Stomach (tissue), 9 donors: ENCODE results near the gene SPAG9. TPM values are rescaled to one million over a fixed set of nuclear protein-coding genes. Genes with fewer than 3 reads are reported as not detected.

Experiments used
- DNase-seq, 2 donors: peaks; one replicate each; pipeline versions ENCODE4 v3.0.0 to v3.0.0-alpha.2; 2013 to 2019
- H3K27ac ChIP-seq, 5 donors: fragments of 200-600 bp in 4 of 5; sonication (generic) in 4 of 5; one replicate each; pipeline ENCODE4 v1.5.1; 2013 to 2019; ENCODE audit warnings: mild to moderate bottlenecking in 1 of 5, moderate library complexity in 1 of 5
- H3K27me3 ChIP-seq, 3 donors: fragments of 200-600 bp; sonication (generic); one replicate each; pipeline ENCODE4 v1.5.1; 2017 to 2019; ENCODE audit warnings: mixed run types in 1 of 3
- H3K36me3 ChIP-seq, 4 donors: fragments of 200-600 bp; sonication (generic); 1 replicate in 3 of 4; 2 replicates in 1 of 4; pipeline ENCODE4 v1.5.1; 2016 to 2019
- H3K4me1 ChIP-seq, 4 donors: fragments of 200-600 bp; sonication (generic); one replicate each; pipeline ENCODE4 v1.5.1; 2016 to 2019
- H3K4me3 ChIP-seq, 4 donors: fragments of 200-600 bp; sonication (generic) in 3 of 4; one replicate each; pipeline ENCODE4 v1.5.1; 2016 to 2019; ENCODE audit warnings: mild to moderate bottlenecking in 1 of 4
- H3K9me3 ChIP-seq, 4 donors: fragments of 200-600 bp; sonication (generic); one replicate each; pipeline ENCODE4 v1.5.1; 2016 to 2019
- CTCF ChIP-seq, 7 experiments: fragments of 450-650 bp in 4 of 7; fragments of 200-600 bp in 3 of 7; sonication (generic) in 3 of 7; IDR thresholded peaks; one replicate each; pipeline ENCODE4 v1.5.1; 2016 to 2019; ENCODE audit warnings: antibody characterized with exemption in 7 of 7, control low read depth in 2 of 7, mild to moderate bottlenecking in 1 of 7
- EP300 ChIP-seq: sonication (generic); formaldehyde crosslinking; IDR thresholded peaks from one replicate; pipeline ENCODE4 v1.6.1; 2017; ENCODE audit warnings: antibody characterized with exemption
- POLR2A ChIP-seq, 4 donors: fragments of 450-650 bp; IDR thresholded peaks; one replicate each; pipeline ENCODE4 v1.6.1; 2016; ENCODE audit warnings: antibody characterized with exemption in 4 of 4, control low read depth in 2 of 4, mild to moderate bottlenecking in 1 of 4, moderate library complexity in 1 of 4
- POLR2AphosphoS5 ChIP-seq, 3 donors: sonication (generic); formaldehyde crosslinking; IDR thresholded peaks; one replicate each; pipeline ENCODE4 v1.6.1; 2016; ENCODE audit warnings: antibody characterized with exemption in 3 of 3
- whole genome bisulfite sequencing, 5 donors: extraction: QIAGEN DNeasy Blood & Tissue Kit in 3 of 5; methylation state at CpG; one replicate each; pipeline versions ENCODE4 v1.1.5 to v1.1.7; 2013 to 2018; 5-methylcytosine and 5-hydroxymethylcytosine counted together
- intact Hi-C: fragments of 100-400 bp; cut with DNase I; formaldehyde crosslinking; loops from one replicate; pipeline ENCODE4 v1.15.1; 2023; ENCODE audit warnings: low total_unique reads
- polyA plus RNA-seq, 3 donors: library from polyadenylated mRNA; stranded (reverse); fragments of 200-250 nt; gene quantifications; one replicate each; pipeline ENCODE4 v1.2.3, GENCODE V29; 2013
- total RNA-seq, 5 donors: library from RNA; depleted of rRNA; stranded (reverse); fragments of >200 nt; gene quantifications; one replicate each; pipeline versions ENCODE4 v1.1.0 to v1.2.3, GENCODE V29; 2014 to 2016
- donor health status: healthy with polysubstance abuse.
- donor health status: Bipolar disorder and iron deficiency.
- donor health status: healthy.

Gene SPAG9
- total and polyA plus RNA-seq, 8 donors = 10.2 to 209 (median 56.5) TPM

GRCh38 chr17:50924300-50924699, 196.4 kb downstream of the SPAG9 start:
- intact Hi-C loops = no loop called here
- Histone ChIP-seq H3K4me1 (peaks cover 27 to 69% (median 43%) of the 10 kb centered on the region in 4 donors), H3K36me3 (no peaks in the 10 kb centered on the region), H3K27me3 (no peaks in the 10 kb centered on the region), H3K9me3 (no peaks in the 10 kb centered on the region), H3K27ac (peak overlapping the region in 1 of 5 donors; percentile 13), H3K4me3 (no peak overlapping the region)
- no peak for DNase-seq
- TF ChIP-seq EP300 (no peak), POLR2AphosphoS5 (IDR thresholded peaks at IDR 0.05) (no peak), CTCF (IDR thresholded peaks at IDR 0.05) (no peak), POLR2A (IDR thresholded peaks at IDR 0.05) (no peak)
- 92 to 95% (median 94%) methylated on average over 4 of the region's 4 CpGs for WGBS, 5 donors

DNA sequence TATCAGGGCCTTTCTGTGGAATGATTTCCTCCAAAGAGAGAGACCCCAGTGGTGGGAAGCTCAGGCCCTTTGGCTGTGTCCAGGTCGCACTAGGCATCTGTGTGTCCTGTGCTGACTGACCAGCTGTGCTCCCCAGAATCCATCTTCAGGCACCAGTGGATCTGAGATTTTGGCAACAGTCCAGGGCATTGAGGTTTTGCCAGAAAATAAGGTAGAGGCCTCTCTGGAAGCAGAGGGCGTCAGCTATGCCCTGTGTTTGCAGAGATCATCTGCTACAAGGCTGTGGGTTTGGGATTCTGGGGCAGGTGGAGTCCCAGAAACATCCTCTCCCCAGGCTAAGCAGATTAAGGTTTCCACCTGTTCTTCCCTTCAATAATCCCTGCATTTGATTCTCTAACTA, 197.1 kb downstream of the SPAG9 start:
- 38 to 72% (median 52%) methylated on average over 2 of the region's 2 CpGs for WGBS, 5 donors
- no peaks in the 10 kb centered on the region for H3K9me3 ChIP-seq
- peak overlapping the region in 2 of 5 donors; percentile 30 to 97 for H3K27ac ChIP-seq
- H3K4me3 ChIP-seq = no peak overlapping the region
- H3K4me1 ChIP-seq = peaks cover 34 to 71% (median 46%) of the 10 kb centered on the region in 4 donors
- no peak for DNase-seq
- no peaks in the 10 kb centered on the region for H3K36me3 ChIP-seq
- no peaks in the 10 kb centered on the region for H3K27me3 ChIP-seq
- TF ChIP-seq POLR2A (IDR thresholded peaks at IDR 0.05) (no peak), EP300 (no peak), POLR2AphosphoS5 (IDR thresholded peaks at IDR 0.05) (no peak), CTCF (IDR thresholded peaks at IDR 0.05) (no peak)
- intact Hi-C loops = no loop called here

DNA sequence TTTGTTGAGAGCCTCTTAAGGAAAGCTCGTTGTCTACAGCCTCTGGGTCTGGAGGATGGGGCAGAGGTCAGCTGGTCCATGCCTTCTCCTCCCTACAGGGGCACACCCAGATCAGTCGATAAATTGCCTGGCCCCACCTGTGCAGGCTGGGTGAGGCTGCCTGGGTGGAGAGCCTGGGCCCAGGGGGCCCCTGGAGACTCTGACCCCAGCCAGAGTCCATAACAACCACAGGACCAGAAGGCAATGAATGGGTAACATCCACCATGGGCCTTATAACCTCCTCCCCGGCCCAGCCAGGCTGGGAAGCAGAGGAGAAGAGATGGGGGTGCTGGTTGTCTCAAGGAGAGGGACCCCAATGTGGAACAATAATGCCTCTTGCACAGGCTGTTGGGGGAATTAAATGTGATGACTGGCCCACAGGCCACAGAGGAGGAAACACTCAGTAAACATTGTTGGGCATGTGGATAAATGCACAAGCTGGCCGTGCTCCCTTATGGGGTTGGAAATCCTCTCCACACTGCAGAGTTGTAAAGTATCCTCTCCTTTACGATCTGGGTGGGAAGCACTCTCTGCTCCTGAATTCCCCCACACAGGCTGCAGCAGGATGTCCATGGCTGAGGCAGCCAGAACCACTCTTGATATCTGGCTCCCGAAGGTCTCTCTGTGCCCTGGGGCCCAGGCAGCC, 197.8 kb downstream of the SPAG9 start:
- Histone ChIP-seq H3K4me1 (peaks cover 41 to 76% (median 54%) of the 10 kb centered on the region in 4 donors), H3K27ac (peak overlapping the region in 4 of 5 donors; percentile 20 to 97 (median 44)), H3K9me3 (no peaks in the 10 kb centered on the region), H3K4me3 (no peak overlapping the region), H3K27me3 (no peaks in the 10 kb centered on the region), H3K36me3 (no peaks in the 10 kb centered on the region)
- 48 to 74% (median 54%) methylated on average over 5 to 6 of the region's 6 CpGs for WGBS, 5 donors
- intact Hi-C loops = no loop called here
- no peak for TF ChIP-seq EP300
- DNase-seq = peak in 1 of 2 donors; percentile 67

DNA sequence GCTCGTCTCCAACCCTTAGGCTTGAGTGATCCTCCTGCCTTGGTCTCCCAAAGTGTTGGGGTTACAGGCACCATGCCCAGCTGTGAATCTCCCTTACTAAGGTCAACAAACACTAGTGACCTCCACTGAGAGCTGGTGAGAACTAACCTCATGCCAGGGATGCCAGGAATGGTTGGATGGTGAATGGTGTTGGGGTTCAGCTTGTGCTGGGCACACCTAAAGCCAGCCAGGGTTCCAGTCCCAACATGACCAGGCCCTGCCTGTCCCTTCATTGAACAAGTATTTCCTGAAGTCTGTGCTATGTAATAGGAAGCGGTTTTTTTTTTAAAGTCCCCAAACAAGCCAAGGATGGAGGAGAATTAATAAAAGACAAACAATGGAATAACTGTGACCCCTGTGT, 198.6 kb downstream of the SPAG9 start:
- Histone ChIP-seq H3K4me1 (peaks cover 49 to 84% (median 61%) of the 10 kb centered on the region in 4 donors), H3K36me3 (no peaks in the 10 kb centered on the region), H3K9me3 (no peaks in the 10 kb centered on the region), H3K4me3 (no peak overlapping the region), H3K27me3 (no peaks in the 10 kb centered on the region), H3K27ac (peak overlapping the region in 1 of 5 donors; percentile 97)
- intact Hi-C loops = no loop called here
- TF ChIP-seq POLR2AphosphoS5 (IDR thresholded peaks at IDR 0.05) = no peak
- TF ChIP-seq CTCF (IDR thresholded peaks at IDR 0.05) = no peak
- 77 to 96% (median 81%) methylated on average over 2 of the region's 2 CpGs for WGBS, 5 donors
- DNase-seq = no peak
